ENCODE measurements around the gene B3GAT1.
"Not testable (repeated sequence)": the region's sequence is repeated elsewhere in the genome, so short reads cannot be mapped to it uniquely, and the experiment has no call there.

B3GAT1 gene, protein sequence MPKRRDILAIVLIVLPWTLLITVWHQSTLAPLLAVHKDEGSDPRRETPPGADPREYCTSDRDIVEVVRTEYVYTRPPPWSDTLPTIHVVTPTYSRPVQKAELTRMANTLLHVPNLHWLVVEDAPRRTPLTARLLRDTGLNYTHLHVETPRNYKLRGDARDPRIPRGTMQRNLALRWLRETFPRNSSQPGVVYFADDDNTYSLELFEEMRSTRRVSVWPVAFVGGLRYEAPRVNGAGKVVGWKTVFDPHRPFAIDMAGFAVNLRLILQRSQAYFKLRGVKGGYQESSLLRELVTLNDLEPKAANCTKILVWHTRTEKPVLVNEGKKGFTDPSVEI

DNA sequence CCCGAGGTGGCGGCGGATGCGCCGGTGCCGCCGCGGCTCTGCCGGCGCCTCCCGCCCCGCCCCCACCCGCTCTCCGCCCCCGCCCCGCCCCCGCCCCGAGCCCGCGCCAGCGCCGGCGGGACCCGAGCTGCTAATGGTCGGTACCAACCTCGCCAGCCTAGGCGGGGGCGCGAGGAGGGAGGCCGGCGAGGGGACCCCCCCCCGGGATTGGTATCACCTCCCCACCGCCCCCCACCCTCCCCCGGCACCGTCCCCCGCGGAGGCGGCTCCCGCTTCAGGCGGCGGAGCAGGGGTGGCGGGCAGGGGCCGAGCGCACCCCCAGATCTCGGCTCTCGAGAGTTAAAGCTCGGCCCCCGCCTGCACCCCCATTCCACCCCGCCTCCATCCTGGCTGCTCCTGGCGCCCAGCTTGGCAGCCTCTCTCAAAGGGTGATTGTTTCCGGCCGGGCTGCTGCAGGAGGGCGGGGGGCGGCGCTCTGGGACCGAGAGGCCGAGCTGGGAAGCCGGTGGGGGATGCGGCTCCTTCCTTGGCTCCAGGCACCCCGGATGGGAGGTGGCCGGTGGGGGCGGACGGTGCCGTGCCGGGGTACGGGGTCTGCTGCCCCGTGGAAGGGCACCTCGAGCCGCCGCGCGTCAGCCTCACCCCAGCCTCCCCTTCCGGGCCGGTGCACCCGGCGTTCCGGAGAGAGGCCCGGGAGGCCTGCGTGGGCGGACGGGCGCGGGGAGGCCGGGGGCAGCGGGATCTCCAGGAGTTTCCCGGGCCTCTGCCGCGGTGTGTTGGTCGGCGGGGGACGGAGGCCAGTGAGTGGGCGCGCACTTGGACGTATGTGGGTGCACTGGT, at the start of gene B3GAT1:
TSS of gene B3GAT1 (minus strand) at position 40 of the 840 bp plus-strand sequence. CDS start 24,583 bp downstream, outside the sequence.
- DNase-seq (ENCODE audit: low read depth, low spot score), result no peak

DNA sequence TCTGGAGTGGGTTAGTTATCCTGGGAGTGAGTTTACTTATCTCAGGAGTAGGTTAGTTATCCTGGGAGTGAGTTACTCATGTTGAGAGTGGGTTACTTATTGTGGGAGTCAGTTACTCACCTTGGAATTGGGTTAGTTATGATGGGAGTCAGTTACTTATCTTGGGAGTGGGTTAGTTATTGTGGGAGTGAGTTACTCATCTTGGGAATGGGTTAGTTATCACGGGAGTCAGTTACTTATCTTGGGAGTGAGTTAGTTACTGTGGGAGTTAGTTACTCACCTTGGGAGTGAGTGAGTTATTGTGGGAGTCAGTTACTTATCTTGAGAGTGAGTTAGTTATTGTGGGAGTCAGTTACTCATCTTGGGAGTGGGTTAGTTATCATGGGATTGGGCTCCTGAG, 49.6 kb upstream of the B3GAT1 start:
- DNase-seq (ENCODE audit: low read depth, low spot score), result no peak

DNA sequence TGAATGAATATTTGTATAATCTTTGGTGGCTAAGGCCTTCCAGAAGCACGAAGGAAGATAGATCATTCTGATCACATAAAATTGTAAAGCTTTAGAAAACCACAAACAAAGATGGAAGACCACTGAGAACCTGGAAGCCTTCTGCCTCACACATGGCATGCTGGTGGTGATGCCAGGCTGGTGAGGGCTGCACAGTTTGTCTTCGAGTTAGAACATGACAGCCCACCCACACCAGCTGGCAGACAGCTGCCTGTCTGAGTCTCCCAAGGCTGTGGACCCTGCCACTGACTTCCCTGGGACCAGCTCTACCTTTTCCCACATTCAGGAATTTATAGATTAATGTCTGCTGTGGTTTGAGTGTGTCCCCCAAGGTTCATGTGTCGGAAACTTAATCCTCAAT, 48.8 kb upstream of the B3GAT1 start:
- DNase-seq (ENCODE audit: low read depth, low spot score), result no peak

DNA sequence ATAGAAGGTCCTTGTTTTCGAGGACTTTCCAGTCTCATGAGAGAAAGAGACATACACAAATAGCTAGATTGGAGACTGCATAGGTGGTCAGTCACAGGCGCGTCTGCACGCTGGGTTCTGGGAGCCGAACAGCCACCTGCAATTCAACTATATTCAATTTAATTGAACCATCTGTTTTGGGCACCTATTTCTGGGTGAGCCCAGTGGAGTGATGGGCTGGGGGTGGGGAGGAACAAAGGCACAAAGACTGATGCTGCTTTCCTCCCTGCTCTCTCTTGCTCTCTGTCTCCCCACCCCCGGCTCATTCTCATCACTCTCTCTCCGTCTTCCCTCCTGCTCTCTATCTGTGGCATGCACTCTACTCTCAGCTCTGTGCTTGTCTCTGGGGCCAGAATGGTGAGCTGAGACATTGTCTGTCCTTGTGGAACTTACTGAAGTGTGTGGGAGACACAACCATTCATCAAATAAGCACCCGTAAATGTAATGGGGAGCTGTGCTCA, 48.1 kb upstream of the B3GAT1 start:
- no peak for DNase-seq (ENCODE audit: low read depth, low spot score)

DNA sequence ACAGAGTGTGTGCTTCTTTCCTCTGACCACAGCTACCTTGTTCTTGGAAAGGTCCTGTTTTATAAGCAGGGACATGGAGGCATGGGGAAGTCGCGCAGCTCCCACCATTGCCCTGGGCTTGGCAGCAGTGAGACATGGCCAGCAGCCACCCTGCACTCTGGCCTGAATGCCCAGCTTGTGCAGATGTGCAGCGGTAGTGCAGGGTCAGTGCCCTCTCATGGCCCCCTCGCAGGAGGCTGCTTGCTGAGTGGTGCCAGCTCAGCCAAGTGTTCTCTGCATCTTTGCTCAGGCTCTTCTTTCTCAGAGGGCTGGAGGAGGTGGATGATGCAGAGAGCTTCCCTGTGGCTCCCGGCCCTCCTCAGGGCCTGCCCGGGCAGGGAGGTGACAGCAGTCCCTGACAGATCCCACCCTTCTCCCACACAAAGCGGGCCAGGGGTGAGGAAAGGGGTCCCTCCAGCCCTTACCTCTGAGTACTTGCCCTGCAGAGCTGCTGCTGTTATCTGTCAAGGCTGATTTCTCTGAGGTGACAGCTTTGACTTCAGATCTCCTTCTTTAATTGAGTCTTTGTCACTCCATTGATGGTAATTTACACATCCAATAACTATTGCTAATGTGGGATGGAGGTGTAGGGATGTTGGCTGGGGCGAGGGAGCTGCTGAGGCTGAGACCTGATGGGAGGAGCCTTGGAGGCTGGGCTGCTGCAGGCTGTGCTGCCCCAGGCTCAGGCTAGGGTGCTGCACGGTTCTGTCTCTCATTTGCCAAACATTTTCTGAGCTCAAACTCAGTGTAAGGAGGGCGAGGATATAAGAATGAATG, 47.4 kb upstream of the B3GAT1 start:
- no peak for DNase-seq (ENCODE audit: low read depth, low spot score)

DNA sequence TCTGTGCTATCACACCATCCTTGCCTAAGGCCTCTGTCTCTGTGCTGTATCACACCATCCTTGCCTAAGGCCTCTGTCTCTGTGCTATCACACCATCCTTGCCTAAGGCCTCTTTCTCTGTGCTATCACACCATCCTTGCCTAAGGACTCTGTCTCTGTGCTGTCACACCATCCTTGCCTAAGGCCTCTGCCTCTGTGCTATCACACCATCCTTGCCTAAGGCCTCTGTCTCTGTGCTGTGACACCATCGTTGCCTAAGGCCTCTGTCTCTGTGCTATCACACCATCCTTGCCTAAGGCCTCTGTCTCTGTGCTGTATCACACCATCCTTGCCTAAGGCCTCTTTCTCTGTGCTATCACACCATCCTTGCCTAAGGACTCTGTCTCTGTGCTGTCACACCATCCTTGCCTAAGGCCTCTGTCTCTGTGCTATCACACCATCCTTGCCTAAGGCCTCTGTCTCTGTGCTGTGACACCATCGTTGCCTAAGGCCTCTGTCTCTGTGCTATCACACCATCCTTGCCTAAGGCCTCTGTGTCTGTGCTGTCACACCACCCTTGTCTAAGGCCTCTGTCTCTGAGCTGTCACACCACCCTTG, 45.5 kb upstream of the B3GAT1 start:
- not testable (repeated sequence) for DNase-seq (ENCODE audit: low read depth, low spot score)

DNA sequence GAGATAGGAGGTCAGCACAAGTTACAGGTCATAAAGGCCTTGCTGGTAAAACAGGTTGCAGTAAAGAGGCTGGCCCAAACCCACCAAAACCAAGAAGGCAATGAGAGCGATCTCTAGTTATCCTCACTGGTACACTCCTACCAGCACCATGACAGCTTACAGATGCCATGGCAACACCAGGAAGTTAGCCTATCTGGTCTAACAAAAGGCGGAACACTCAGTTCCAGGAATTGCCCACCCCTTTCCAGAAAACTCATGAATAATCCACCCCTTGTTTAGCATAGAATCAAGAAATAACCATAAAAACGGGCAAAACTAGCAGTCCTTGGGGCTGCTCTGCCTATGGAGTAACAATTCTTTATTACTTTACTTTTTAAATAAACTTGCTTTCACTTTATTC, 43.5 kb upstream of the B3GAT1 start:
- no peak for DNase-seq (ENCODE audit: low read depth, low spot score)

DNA sequence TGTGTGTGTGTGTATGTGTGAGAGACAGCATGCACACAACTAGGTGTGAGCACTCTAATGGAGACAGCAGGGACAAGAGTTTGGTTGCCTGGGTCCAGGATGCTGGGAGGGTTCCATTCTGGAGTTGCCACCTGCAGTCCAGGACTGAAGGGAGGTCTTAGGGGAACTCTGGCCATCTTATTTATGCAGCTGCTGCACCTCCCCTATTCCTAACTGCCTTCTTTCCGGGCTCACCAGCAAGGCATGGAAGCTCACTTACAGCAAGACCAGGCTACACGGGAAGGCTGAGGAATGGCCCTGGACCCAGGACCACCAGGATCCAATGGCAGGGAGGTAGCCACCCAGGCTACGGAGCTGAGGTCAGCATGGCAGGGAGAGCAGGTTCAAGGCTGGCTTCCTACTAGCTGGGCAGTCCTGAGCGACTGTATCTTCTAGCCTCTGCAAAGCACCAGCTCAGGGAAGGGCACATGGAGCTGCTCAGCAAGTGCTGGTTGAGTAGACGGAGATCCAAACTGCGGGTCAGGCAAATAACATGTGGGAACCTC, 42.2 kb upstream of the B3GAT1 start:
- DNase-seq (ENCODE audit: low read depth, low spot score), result no peak

DNA sequence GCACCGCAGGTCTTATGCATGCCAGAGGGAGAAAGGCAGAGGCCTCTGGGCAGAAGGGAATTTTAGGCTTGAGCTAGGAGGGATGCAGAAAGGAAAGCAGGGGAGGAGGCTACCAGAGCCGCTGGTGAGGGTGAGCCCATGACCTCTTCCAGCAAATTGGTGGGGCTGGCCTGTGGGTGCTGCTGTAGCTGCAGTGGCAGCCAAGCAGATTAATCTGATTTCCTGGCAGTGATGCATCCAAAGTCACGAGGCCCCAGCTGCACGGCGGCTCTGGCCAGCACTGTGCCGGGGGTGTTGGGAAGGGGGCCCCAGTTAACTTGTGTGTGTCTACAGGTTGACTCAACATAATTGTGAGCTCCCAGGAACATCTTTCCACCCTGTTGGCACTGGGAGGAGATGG, 41.4 kb upstream of the B3GAT1 start:
- DNase-seq (ENCODE audit: low read depth, low spot score), result no peak

DNA sequence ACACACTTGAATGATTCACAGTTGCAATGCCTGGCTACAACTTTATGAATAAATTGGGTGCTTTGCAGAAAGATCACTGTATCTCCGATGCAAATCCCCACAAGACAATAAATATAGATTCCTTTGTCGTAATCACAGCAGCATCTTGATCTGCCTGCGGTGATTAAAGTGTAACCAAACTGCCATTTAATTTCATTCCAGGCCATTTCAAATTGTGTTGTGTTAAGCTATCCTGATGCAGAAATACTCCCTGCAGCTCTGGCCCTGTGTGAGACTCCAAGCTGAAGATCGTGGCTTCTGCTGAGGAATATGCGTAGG, 40.8 kb upstream of the B3GAT1 start:
- no peak for DNase-seq (ENCODE audit: low read depth, low spot score)

DNA sequence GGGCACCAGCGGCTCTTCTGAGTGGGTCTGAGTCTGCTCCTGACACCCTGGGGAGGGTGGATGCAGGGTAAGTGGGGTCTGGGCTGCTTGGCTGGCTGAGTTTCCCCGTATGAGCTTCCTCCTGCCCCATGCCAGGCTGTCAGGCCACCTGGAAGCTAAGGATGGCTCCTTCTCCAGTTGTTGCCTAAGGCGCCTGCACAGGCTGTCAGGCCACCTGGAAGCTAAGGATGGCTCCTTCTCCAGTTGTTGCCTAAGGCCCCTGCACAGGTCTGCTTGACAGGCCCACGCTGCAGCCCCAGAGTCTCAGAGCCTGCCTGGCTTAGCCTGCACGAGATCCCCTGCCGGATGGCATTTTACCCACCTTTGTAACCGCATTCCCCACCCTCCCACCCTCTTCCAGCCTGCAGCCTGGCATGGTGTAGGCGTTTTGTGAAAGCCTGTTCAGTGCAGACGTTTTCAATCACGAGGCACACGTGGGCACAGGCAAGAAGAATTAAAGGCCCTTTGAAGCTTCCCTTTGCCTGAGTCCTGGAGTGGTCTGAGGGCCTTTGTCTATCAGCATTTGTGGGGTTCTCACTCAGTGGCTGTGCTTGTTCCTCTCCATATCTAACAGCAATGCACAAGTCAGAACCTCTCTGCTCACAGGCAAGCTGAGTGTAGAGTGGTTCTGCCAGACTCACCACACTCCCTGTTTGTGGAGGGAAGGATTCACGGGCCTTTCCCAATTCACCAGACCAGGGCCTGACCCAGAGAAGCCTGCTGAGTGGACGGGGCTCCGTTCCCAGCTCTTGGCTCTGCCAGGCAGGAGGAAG, 40.2 kb upstream of the B3GAT1 start:
- DNase-seq (ENCODE audit: low read depth, low spot score), result no peak

DNA sequence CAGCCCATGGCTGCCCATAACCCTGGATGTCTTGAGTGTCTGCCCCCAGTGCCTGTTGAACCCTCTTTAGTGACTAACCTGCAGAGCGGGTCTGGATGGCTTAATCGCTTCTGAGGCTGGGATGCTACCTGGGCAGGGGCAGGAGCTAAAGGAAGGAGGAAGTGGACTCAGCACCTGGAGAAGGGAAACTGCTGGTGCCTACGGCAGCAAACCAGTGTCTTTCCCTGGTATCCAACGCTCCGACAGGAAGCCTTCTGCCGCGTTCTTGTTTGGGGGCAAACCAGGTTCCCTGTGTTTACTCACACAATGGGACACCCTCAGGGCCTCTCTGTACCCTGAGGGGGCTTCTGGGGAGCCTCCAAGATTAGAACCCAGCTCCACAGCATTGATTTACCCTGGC, 38.1 kb upstream of the B3GAT1 start:
- no peak for DNase-seq (ENCODE audit: low read depth, low spot score)

DNA sequence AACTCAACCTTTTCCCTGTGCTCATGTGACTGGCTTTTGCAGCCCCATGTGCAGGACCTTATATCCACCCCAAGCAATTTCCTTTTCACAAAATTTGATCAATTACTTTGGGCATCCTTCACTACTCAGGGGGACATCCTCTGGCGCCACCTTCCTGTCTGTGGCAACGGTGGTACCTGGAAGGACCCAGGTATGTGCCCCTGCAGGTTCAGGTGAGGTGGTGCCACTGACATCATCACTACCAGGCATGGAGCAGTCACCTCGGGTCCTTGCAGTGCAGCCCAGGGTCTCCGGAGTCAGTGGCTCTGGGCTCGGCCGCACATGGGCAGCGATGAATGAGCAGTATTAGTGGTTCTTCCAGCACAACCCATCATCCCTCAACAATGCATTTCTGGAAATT, 37.7 kb upstream of the B3GAT1 start:
- no peak for DNase-seq (ENCODE audit: low read depth, low spot score)

DNA sequence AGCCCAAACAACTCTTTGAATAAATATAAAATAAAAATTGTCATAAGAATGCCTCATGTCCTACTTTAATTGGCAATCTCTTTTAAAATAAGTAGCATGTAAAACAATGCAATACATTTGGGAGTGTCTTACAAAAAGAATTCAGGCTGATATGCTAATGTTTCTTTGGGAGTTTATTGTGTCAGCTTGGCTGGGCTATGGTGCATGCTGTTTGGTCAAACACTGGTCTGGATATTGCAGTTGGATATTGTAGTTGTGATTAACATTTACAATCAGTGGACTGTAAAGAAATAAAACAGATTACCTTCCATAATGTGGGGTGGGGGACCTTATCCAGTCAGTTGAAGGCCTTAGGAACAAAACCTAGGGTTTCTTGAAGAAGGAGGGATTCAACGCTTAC, 37.0 kb upstream of the B3GAT1 start:
- no peak for DNase-seq (ENCODE audit: low read depth, low spot score)

DNA sequence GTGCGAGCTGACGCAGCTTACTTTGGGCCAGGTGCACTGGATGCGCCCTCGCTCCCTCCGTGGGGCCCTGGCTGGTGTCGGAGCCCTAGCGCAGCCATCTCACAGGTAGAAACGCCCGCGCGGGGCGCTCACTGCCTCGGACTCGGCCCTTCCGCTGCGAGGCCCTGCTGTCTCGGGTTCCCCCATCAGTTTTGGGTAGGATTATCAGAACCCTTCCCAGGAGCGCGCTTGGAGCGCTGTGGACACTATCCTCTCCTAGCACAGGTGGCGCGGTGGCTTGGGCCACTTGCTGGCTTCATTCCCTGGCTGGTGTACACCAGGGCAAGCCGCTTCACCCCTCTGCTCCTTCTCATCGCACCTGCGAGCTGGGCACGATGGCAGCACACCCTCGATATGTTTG, 35.7 kb upstream of the B3GAT1 start:
- no peak for DNase-seq (ENCODE audit: low read depth, low spot score)

DNA sequence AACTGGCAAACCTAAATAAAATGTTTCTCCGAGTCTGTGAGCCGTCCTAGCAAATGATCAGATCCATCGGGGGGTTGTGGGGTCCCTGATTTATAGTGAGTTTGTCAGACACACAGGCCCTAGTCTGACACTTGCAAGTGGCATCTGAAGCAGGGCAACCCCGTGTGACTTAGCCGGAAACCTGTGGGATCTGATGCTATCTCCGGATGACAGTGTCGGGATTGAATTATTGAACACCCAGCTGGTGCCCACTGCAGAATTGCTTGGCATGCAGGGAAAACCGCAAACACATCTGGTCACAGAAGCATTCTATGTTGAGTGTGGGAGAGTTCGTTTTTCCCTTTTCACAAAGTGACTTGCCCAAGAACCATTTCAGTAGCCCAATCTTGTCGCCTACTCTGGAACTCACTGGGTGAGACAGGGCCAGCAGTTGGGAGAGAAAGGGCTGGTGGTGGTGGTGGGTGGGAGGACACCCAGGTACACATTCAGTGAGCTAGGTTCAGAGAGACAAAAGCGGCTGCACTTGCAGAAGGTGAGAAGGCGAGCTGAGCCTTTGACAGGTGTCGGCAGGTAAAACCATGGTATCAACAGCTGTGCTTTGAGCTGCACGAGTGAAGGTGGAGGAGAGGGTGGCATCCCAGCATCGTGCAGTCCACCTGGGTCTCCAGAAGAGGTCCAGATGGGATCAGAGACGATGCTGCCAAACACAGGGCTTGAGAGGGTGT, 33.7 kb upstream of the B3GAT1 start:
- no peak for DNase-seq (ENCODE audit: low read depth, low spot score)

DNA sequence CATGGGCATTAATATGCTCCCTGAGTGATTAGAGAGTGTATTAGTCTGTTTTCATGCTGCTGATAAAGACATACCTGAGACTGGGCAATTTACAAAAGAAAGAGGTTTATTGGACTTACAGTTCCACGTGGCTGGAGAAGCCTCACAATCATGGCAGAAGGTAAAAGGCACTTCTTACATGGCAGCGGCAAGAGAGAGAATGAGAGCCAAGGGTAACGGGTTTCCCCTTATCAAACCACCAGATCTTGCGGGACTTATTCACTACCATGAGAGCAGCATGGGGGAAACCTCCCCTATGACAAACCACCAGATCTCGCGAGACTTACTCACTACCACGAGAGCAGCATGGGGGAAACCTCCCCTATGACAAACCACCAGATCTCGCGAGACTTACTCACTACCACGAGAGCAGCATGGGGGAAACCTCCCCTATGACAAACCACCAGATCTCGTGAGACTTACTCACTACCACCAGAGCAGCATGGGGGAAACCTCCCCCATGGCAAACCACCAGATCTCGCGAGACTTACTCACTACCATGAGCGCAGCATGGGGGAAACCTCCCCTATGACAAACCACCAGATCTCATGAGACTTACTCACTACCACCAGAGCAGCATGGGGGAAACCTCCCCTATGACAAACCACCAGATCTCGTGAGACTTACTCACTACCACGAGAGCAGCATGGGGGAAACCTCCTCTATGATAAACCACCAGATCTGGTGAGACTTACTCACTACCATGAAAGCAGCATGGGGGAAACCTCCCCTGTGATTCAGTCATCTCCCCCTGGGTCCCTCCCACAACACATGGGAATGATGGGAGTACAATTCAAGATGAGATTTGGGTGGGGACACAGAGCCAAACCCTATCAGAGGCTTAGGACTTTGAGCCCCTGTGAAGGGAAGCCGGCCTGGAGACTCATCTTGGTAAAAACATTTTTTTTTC, 32.4 kb upstream of the B3GAT1 start:
- DNase-seq (ENCODE audit: low read depth, low spot score), result not testable (repeated sequence)

DNA sequence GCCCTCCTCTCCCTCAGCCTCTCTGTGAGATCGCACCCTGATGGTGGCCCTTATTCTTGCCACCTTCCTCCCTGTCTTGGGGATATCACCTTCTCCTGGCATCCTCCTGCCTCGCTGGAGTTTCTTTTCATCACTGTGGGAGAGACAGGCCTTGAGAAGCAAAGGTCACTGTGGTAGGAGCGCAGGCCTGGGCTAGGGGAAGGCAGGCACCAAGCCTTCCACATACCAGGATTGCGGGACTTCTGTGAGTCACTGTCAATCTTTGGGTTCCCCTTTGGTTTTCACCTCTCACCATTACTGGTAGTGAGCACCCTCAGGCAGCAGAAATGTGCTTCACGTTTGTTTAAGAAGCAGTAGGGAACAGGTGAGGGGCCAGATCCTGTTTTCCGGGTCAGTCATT, 31.2 kb upstream of the B3GAT1 start:
- no peak for DNase-seq (ENCODE audit: low read depth, low spot score)

DNA sequence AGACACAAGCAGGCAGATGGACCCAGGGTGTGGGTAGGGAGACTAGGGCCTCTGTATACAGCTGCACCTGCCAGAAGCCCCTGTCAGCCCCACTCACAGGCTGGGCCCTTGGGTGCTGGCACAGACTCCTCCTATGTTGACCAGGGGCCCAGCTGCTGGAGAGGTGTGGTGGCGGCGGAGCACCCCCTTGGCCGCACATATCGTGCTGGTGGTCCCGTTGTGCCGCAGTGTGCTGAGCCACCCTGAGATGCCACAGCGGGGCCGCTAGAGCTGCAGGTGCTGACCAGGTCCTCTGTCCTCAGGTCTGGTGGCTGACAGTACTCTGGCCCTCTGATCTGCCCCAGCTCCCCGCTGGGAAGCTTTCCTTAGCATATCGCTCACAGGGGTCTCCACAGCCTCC, 30.2 kb upstream of the B3GAT1 start:
- DNase-seq (ENCODE audit: low read depth, low spot score), result no peak

Data from smooth muscle cell of the brain vasculature (primary cell).